Measurements from ENCODE around the gene ZC2HC1B.
A peak's percentile ranks its signal among the peaks of the same experiment; 100 is the strongest.
"Not testable (repeated sequence)": the region's sequence is repeated elsewhere in the genome, so short reads cannot be mapped to it uniquely, and the experiment has no call there.

ZC2HC1B gene, protein sequence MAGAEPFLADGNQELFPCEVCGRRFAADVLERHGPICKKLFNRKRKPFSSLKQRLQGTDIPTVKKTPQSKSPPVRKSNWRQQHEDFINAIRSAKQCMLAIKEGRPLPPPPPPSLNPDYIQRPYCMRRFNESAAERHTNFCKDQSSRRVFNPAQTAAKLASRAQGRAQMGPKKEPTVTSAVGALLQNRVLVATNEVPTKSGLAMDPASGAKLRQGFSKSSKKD

DNA sequence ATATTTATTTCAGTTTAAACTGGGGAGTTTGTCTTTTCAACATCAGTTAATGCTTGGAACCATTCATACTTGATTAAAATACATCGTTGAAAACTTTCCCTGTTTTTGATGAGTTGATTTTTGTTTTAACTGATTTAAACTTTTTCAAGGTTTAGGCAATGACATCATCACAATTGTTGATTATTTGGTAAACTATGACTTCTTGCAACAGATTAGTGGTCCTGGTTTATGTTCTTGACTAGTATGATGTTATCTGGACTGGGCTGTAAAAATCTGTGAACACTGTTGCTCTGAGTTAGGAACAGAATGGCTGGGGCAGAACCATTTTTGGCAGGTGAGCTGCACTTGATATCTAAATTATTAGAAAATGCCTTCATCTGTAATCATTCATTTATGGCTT, at the start of gene ZC2HC1B:
Gene ZC2HC1B, plus strand, starts transcription at position 241 of the 400 bp plus-strand sequence. Its CDS starts 66 bp downstream, at position 307.
- H3K27ac ChIP-seq: no peak within 1 kb of the TSS
- no peak for DNase-seq (ENCODE audit: low read depth, low spot score)

DNA sequence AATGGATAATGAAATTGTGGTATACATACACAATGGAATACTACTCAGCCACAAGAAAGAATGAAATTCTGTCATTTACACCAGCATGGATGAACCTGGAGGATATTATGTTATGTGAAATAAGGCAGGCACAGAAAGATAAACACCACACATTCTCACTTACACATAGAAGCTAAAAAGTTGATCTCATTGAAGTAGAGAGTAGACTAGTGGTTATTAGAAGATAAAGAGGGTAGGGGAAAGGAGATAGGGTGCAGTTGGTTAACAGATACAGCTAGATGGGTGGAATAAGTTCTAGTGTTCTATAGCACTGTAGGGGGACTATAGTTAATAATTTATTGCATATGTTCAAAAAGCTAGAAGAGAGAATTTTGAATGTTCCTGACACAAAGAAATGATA, 46.7 kb upstream of the ZC2HC1B start:
- no peak for DNase-seq (ENCODE audit: low read depth, low spot score)
- H3K27ac ChIP-seq: no peak overlapping the region

DNA sequence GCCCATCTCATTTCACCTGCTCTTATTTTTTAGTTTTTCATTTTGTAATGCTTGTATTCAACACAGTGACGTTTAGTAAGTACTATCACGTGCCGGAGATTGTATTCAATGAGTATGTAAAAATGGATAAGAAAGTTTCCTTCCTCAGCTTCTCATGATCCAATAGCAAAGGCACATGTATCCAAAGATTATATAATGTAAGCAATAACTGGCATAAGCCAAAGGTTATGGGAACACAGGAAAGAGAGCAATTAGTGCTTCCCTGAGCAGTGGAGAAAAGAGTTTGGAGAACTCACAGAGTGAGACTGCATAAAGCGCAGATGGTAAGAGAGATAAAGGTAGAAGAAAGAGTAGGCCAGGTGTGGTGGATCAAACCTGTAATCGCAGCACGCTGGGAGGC, 42.9 kb upstream of the ZC2HC1B start:
- DNase-seq (ENCODE audit: low read depth, low spot score): no peak
- H3K27ac ChIP-seq: no peak overlapping the region

DNA sequence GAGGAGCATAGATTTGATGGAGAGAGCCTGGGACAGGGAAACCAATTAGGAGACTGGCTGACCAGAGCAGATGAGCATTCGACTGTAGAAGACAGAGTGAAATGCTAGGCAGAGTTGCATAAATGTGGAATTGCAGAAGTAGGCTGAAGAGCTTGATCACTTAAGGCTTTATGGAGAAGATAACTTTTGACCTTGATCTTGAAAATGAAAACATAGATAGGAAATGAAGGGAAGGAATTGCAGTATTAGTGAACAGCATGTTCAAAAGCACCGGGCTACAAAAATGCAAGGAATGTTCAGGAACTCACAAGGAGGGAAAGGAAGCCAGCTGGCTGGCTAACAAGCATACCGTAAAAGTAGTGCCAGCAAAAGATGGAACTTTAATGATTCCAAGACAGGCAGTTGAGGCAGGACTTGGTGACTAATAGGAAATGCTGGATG, 41.7 kb upstream of the ZC2HC1B start:
- no peak for DNase-seq (ENCODE audit: low read depth, low spot score)
- no peak overlapping the region for H3K27ac ChIP-seq

DNA sequence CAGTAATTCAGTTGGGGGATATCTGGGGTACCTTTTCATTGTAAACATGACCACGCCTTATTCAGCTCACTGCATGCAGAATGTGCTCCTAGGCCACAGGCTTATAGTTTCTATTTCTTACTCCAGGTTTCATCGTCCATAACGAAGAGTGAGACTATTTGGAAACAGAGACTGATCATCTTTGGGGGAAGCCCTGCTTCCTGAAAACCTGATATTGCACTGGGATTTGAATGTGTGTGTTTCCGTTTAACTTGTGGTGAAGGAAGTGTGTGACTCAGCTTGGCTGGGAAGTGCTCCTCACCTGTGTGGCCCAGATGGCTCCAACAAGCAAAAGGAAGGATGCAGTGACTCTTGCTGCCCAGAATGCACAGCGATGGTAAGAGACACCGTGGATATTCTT, 40.7 kb upstream of the ZC2HC1B start:
- peak overlapping the region; percentile 18 for H3K27ac ChIP-seq
- DNase-seq (ENCODE audit: low read depth, low spot score): peak; percentile 2

DNA sequence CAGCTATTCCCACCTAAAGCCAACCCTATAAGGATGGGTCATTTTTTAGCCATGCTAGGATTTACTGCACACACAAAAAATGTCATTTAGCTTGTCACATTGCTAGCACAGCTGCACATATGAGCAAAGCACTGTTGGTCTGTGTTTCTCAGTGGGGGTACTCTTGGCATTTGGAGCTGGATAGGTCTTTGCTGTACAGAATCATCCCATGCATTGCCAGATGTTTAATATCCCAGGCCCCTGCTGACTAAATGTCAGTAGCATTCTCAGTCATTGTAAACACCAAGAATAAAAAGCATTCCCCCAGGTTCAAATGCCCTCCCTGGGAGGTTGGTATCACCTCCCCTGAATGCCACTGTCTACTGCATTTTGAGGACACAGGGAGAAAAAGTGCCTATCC, 35.7 kb upstream of the ZC2HC1B start:
- H3K27ac ChIP-seq: no peak overlapping the region
- DNase-seq (ENCODE audit: low read depth, low spot score): no peak

DNA sequence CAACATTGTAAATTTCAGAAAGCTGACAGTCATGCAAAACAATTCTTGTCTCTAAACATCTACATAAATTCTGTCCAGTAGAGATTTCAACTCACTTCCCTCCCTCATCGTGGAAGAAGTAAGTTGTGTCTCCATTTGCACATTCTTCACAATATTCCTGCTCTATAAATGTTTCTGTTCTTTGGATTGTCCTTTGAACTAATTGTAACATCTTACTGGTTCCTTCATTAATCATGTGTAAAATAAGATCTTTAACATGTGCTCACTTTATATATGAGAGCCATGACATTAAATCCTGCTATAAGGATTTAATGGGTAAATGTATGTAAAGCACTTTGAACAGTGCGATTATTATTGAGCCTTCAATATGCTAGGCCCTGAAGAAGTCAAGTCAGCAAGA, 28.1 kb upstream of the ZC2HC1B start:
- no peak for DNase-seq (ENCODE audit: low read depth, low spot score)
- no peak overlapping the region for H3K27ac ChIP-seq

DNA sequence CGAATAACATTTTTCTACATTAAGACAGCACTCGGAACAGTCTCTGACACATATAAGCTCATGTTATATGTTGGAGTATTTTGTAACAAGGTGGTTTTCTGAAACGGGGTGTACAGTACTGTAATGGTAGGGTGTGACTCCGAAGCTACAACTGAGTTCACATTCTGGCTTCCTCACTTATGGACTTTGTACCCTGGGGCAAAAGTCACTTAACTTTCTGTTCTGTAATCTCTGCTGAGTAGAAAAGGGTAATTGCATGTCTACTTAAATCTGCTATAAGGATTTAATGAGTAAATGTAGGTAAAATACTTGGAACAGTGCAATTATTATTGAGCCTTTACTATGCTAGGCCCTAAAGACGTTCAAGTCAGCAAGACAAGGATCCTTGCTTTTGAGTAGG, 25.9 kb upstream of the ZC2HC1B start:
- H3K27ac ChIP-seq: no peak overlapping the region
- DNase-seq (ENCODE audit: low read depth, low spot score): no peak

DNA sequence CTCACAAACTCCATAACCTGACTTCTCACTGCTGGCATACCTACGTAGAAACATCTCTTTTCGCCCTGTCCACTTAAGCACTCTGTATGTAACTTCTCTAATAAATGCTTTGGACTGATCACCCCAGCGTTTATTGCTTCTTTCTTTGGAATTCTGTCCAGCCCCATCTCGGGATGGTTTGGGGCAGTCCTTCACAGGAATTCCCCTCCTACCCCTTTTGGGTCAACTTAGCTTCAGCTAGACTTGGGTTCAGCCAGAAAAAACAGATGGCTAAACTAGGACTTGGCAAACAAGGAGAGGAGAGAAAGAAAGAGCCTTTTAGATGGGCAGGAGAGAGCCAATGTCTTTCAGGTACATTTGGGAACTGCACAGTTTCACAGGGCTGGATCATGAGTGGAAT, 25.1 kb upstream of the ZC2HC1B start:
- DNase-seq (ENCODE audit: low read depth, low spot score): no peak
- no peak overlapping the region for H3K27ac ChIP-seq

DNA sequence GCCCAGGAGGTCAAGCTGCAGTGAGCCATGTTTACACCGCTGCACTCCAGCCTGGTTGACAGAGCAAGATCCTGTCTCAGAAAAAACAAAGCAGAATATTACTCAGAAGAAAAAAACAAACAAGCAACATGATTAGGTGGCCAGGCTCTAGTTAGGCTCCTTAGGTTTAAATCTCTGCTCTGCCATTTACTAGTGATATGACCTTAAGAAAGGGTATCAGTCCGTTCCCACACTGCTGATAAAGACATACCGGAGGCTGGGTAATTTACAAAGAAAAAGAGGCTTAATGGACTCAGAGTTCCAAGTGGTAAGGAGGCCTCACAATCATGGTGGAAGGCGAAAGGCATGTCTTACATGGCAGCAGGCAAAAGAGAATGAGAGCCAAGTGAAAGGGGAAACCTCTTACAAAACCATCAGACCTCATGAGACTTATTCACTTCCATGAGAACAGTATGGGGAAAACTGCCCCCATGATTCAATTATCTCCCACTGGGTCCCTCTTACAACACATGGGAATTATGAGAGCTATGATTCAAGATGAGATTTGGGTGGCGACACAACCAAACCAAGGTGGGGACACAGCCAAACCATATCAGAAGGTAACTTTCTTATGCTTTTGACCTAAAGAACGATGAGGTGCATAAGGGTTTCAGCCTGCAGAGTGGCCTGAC, 23.5 kb upstream of the ZC2HC1B start:
- H3K27ac ChIP-seq: no peak overlapping the region
- no peak for DNase-seq (ENCODE audit: low read depth, low spot score)

DNA sequence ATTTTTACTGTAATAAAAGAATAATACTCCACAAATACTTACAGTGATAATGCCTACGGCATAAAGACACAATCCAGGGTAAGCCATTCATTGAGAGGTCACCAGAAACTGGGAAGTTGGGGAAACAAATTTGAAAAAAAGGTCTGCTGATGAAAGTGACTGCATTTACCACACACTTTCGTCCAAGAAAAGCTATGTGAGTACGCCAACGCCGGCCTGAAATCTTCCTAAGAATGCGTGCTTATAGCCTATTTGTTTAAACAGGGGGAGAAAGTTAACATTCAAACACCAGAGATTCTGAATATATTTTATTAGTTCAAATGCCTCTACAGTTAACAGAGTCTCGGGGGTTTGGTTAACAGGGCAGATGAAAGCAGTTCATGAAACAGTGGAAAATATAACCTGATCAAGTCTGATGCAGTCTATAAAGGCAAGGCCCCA, 21.8 kb upstream of the ZC2HC1B start:
- no peak for DNase-seq (ENCODE audit: low read depth, low spot score)

DNA sequence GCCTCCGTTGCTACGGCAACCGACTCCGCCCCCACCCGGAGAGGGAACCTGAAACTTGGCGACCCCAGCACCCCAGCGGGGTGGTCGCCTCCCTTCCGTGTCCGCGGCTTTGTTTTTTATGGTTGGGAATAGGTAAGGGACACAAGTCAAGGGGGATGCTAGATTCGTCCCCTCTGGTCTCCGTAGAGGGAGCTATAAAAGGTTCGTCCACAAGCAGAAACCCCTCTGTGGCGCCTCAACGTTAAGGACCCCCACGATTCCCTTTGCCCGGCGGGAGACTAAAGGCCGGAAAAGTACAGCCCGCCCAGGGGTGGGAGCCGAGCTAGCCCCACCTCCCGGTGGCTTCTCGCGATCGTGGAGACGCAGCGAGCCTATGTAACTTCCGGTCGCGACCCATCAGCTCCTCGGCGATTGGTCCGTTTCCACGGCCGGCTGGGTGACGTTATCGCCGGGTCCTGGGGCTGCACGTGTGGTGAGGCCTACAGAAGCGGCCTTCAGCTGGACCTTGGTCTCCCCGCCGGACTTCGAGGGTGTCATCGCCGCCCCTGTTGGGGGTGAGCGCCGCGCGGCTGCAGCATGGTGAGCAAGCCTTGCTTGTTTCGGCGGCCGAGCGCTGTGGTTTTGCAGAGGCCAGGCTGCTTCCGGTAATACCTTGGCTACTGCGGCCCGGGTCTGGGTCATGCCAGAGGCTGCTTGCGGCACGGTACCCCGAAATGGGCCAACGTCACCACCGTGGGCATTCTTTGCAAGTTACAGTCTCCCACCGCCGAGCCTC, 21.2 kb upstream of the ZC2HC1B start, which contains the start of gene LTV1:
Gene LTV1, plus strand, starts transcription at position 437 of the 775 bp plus-strand sequence. Its CDS starts 140 bp downstream, at position 577.
- DNase-seq (ENCODE audit: low read depth, low spot score): peak; percentile 79
- peak within 1 kb of the TSS; percentile 63 for H3K27ac ChIP-seq

More for the DNA sequence above, 21.8 kb upstream of the ZC2HC1B start:
- peak overlapping the region; percentile 63 for H3K27ac ChIP-seq

DNA sequence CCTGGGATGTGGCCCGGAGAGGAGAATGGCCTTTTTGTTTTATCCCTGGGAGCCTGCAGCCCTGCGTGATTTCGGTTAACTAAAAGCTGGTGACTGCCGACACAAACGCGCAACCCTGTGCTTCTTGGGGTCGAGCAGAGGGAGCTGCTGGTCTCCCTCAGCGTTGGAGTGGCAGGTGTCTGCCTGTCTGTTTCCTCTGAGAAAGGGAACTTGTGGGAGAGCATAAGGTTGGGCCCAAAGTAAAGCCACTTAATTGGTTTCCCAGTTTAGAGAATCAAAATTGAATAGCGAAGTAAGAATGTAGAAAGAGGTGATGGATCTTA, 20.6 kb upstream of the ZC2HC1B start:
- DNase-seq (ENCODE audit: low read depth, low spot score): no peak
- peak overlapping the region; percentile 63 for H3K27ac ChIP-seq

DNA sequence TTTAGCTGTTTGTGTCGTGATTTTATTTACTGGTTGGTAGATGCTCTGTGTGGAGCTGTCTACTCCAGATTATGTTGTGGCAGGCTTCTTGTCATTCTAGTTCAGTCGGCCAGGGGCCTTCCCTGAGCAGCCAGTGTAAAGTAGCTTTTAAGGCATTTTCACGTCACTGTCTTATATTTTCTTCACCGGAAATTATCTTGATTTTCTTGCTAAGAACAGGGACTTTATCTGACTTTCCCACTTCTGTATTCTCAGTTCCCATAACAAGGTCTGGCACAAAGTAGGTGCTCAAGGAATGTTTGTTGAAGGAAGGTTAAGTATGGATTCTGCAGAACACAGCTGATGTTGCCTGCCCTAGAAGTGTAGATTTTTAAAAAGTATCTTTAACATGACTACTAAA, 20.3 kb upstream of the ZC2HC1B start:
- no peak for DNase-seq (ENCODE audit: low read depth, low spot score)
- H3K27ac ChIP-seq: peak overlapping the region; percentile 63

DNA sequence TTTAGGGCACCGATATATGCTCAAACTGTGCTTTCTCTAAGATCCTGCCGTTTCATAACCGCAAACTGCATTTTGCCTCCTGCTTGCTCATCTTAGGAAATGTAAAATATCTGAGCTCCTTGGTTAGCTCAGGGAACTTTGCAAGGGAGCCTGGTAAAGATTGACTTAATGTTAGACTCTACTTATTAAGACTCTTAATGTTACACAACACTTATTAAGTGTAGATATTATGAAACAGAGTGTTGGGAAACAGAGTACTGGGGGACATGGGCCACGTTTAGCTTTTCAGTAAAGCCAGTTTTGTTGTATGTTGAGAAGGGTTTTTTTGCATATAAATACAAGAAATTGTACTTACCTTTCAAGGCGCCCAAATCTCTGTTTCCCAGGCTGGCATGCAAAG, 19.2 kb upstream of the ZC2HC1B start:
- H3K27ac ChIP-seq: no peak overlapping the region
- no peak for DNase-seq (ENCODE audit: low read depth, low spot score)

DNA sequence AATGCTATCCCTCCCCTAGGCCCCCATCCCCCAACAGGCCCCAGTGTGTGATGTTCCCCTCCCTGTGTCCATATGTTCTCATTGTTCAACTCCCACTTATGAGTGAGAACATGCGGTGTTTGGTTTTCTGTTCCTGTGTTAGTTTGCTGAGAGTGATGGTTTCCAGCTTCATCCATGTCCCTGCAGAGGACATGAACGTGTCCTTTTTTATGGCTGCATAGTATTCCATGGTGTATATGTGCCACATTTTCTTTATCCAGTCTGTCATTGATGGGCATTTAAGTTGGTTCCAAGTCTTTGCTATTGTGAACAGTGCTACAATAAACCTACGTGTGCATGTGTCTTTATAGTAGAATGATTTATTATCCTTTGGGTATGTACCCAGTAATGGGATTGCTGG, 12.6 kb upstream of the ZC2HC1B start:
- not testable (repeated sequence) for DNase-seq (ENCODE audit: low read depth, low spot score); H3K27ac ChIP-seq

DNA sequence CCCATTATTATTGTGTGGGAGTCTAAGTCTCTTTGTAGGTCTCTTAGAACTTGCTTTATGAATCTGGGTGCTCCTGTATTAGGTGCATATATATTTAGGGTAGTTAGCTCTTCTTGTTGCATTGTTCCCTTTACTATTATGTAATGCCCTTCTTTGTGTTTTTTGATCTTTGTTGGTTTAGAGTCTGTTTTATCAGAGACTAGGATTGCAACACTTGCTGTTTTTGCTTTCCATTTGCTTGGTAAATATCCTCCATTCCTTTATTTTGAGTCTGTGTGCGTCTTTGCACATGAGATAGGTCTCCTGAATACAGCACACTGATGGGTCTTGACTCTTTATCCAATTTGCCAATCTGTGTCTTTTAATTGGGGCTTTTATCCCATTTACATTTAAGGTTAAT, 9.2 kb upstream of the ZC2HC1B start:
- DNase-seq (ENCODE audit: low read depth, low spot score); H3K27ac ChIP-seq: not testable (repeated sequence)

DNA sequence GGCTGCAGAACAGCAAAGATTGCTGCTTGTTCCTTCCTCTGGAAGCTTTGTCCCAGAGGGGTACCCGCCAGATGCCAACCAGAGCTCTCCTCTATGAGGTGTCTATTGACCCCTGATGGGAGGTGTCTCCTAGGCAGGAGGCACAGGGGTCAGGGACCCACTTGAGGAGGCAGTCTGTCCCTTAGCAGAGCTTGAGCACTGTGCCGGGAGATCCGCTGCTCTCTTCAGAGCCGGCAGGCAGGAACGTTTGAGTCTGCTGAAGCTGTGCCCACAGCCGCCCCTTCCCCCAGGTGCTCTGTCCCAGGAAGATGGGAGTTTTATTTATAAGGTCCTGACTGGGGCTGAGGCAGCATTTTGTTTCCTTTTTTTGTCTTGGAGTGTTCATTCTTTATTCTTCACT, 7.5 kb upstream of the ZC2HC1B start:
- H3K27ac ChIP-seq; DNase-seq (ENCODE audit: low read depth, low spot score): not testable (repeated sequence)

DNA sequence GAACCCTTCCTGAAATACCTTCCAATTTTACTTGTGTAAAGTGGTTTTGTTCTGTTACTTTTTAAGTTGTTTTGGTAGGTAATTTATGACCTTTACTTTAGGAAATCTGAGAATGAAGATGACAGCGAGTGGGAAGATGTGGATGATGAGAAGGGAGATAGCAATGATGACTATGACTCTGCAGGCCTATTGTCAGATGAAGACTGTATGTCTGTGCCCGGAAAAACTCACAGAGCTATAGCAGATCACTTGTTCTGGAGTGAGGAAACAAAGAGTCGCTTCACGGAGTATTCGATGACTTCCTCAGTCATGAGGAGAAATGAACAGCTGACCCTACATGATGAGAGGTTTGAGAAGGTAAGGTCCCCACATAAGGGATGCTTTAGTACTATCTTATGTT, 6.6 kb upstream of the ZC2HC1B start:
- H3K27ac ChIP-seq: no peak overlapping the region
- no peak for DNase-seq (ENCODE audit: low read depth, low spot score)

DNA sequence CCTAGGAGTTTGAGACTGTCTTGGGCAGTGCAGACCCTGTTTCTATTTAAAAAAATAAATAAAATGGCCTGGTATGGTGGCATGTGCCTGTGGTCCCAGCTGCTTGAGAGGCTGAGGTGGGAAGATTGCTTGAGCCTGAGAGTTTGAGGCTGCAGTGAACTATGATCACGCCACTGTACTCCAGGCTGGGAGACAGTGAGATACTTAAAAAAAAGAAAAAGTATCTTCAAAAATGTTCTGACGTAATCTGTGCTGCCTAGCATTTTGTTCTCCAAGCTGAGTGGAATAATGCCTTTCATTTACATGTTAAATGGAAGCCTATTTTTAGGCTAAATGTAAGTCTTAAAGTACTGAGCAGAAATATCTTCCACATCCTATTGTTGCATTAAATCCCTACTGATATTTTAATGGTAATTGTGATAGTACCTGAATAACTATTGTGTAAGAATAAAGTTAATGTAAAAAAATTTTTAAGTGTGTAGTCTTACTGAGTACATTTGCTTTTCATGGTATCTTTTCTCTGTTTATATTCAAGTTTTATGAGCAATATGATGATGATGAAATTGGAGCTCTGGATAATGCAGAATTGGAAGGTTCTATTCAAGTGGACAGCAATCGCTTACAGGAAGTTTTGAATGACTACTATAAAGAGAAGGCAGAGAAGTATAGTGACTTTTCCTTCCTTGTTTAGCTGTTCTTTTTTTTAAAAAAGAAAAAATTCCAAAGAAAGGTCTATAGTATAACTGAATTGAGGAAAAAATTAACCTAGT, 4.2 kb upstream of the ZC2HC1B start:
- no peak for DNase-seq (ENCODE audit: low read depth, low spot score)
- no peak overlapping the region for H3K27ac ChIP-seq
